Measurements from ENCODE around the gene CGNL1.

The CGNL1 gene

GRCh38 chr15:57477736-57478522, 101.6 kb downstream of the CGNL1 start:
- H3K27me3 ChIP-seq (ENCODE audit: low read depth): no peaks in the 10 kb centered on the region
- no peak overlapping the region for H3K4me3 ChIP-seq
- H3K4me1 ChIP-seq: no peaks in the 10 kb centered on the region
- H3K9me3 ChIP-seq: no peaks in the 10 kb centered on the region
- in situ Hi-C loops (cut with MboI; ENCODE audit: low sequenced_read_pairs): no loop called here
- H3K36me3 ChIP-seq (replicated peaks): no peaks in the 10 kb centered on the region
- no peak for DNase-seq (ENCODE audit: low spot score in 2 of 2)

- H3K27me3 ChIP-seq (ENCODE audit: low read depth): no peaks in the 10 kb centered on the region
- no peak overlapping the region for H3K4me3 ChIP-seq
- H3K36me3 ChIP-seq (replicated peaks): no peaks in the 10 kb centered on the region
- no peaks in the 10 kb centered on the region for H3K4me1 ChIP-seq
- DNase-seq (ENCODE audit: low spot score in 2 of 2): no peak
- in situ Hi-C loops (cut with MboI; ENCODE audit: low sequenced_read_pairs): no loop called here
- H3K9me3 ChIP-seq: no peaks in the 10 kb centered on the region
These were observed 102.7 kb downstream of the CGNL1 start for GRCh38 chr15:57479005-57479404.

GRCh38 chr15:57481038-57481705, 104.9 kb downstream of the CGNL1 start:
- H3K36me3 ChIP-seq (replicated peaks): no peaks in the 10 kb centered on the region
- H3K9me3 ChIP-seq: no peaks in the 10 kb centered on the region
- H3K4me1 ChIP-seq: no peaks in the 10 kb centered on the region; the same call in 1 of the 2 replicates
- DNase-seq (ENCODE audit: low spot score in 2 of 2): no peak
- H3K4me3 ChIP-seq: no peak overlapping the region
- no peaks in the 10 kb centered on the region for H3K27me3 ChIP-seq (ENCODE audit: low read depth)
- in situ Hi-C loops (cut with MboI; ENCODE audit: low sequenced_read_pairs): no loop called here

GRCh38 chr15:57485869-57486268, 109.6 kb downstream of the CGNL1 start:
- Histone ChIP-seq H3K9me3 (no peaks in the 10 kb centered on the region), H3K36me3 (replicated peaks) (no peaks in the 10 kb centered on the region), H3K4me3 (no peak overlapping the region), H3K4me1 (no peaks in the 10 kb centered on the region; the same call in 1 of the 2 replicates), H3K27me3 (ENCODE audit: low read depth) (no peaks in the 10 kb centered on the region)
- DNase-seq (ENCODE audit: low spot score in 2 of 2): no peak
- in situ Hi-C loops (cut with MboI; ENCODE audit: low sequenced_read_pairs): no loop called here

- H3K27me3 ChIP-seq (ENCODE audit: low read depth): no peaks in the 10 kb centered on the region
- H3K4me3 ChIP-seq: no peak overlapping the region
- no peaks in the 10 kb centered on the region for H3K36me3 ChIP-seq (replicated peaks)
- DNase-seq (ENCODE audit: low spot score in 2 of 2): no peak
- no peaks in the 10 kb centered on the region for H3K9me3 ChIP-seq
- H3K4me1 ChIP-seq: no peaks in the 10 kb centered on the region; the same call in 1 of the 2 replicates
- in situ Hi-C loops (cut with MboI; ENCODE audit: low sequenced_read_pairs): no loop called here
These were observed 110.5 kb downstream of the CGNL1 start for GRCh38 chr15:57486833-57487232.

- Histone ChIP-seq H3K9me3 (no peaks in the 10 kb centered on the region), H3K27me3 (ENCODE audit: low read depth) (no peaks in the 10 kb centered on the region), H3K4me1 (no peaks in the 10 kb centered on the region; the same call in 1 of the 2 replicates), H3K4me3 (no peak overlapping the region), H3K36me3 (replicated peaks) (no peaks in the 10 kb centered on the region)
- DNase-seq (ENCODE audit: low spot score in 2 of 2): no peak
- in situ Hi-C loops (cut with MboI; ENCODE audit: low sequenced_read_pairs): no loop called here
These were observed 112.8 kb downstream of the CGNL1 start for GRCh38 chr15:57489122-57489521.

GRCh38 chr15:57493351-57493750, 117.0 kb downstream of the CGNL1 start:
- in situ Hi-C loops (cut with MboI; ENCODE audit: low sequenced_read_pairs): no loop called here
- no peak for DNase-seq (ENCODE audit: low spot score in 2 of 2)
- H3K4me1 ChIP-seq: no peaks in the 10 kb centered on the region
- no peak overlapping the region for H3K4me3 ChIP-seq
- H3K9me3 ChIP-seq: no peaks in the 10 kb centered on the region
- no peaks in the 10 kb centered on the region for H3K27me3 ChIP-seq (ENCODE audit: low read depth)
- H3K36me3 ChIP-seq (replicated peaks): no peaks in the 10 kb centered on the region

- DNase-seq (ENCODE audit: low spot score in 2 of 2): no peak
- H3K9me3 ChIP-seq: no peaks in the 10 kb centered on the region
- H3K4me3 ChIP-seq: no peak overlapping the region
- H3K4me1 ChIP-seq: no peaks in the 10 kb centered on the region
- in situ Hi-C loops (cut with MboI; ENCODE audit: low sequenced_read_pairs): no loop called here
- H3K36me3 ChIP-seq (replicated peaks): no peaks in the 10 kb centered on the region
- H3K27me3 ChIP-seq (ENCODE audit: low read depth): no peaks in the 10 kb centered on the region
These were observed 118.3 kb downstream of the CGNL1 start for GRCh38 chr15:57494581-57494980.

GRCh38 chr15:57495041-57495440, 118.7 kb downstream of the CGNL1 start:
- in situ Hi-C loops (cut with MboI; ENCODE audit: low sequenced_read_pairs): no loop called here

GRCh38 chr15:57495554-57496165, 119.4 kb downstream of the CGNL1 start:
- DNase-seq (ENCODE audit: low spot score in 2 of 2): no peak
- H3K4me3 ChIP-seq: no peak overlapping the region
- no peaks in the 10 kb centered on the region for H3K4me1 ChIP-seq
- no peaks in the 10 kb centered on the region for H3K9me3 ChIP-seq
- no peaks in the 10 kb centered on the region for H3K27me3 ChIP-seq (ENCODE audit: low read depth)
- in situ Hi-C loops (cut with MboI; ENCODE audit: low sequenced_read_pairs): no loop called here
- no peaks in the 10 kb centered on the region for H3K36me3 ChIP-seq (replicated peaks)

More at GRCh38 chr15:57495041-57495440, 118.7 kb downstream of the CGNL1 start:
- Histone ChIP-seq H3K27me3 (ENCODE audit: low read depth) (no peaks in the 10 kb centered on the region), H3K4me1 (no peaks in the 10 kb centered on the region), H3K4me3 (no peak overlapping the region), H3K9me3 (no peaks in the 10 kb centered on the region), H3K36me3 (replicated peaks) (no peaks in the 10 kb centered on the region)
- no peak for DNase-seq (ENCODE audit: low spot score in 2 of 2)

- in situ Hi-C loops (cut with MboI; ENCODE audit: low sequenced_read_pairs): no loop called here
- Histone ChIP-seq H3K4me1 (no peaks in the 10 kb centered on the region), H3K9me3 (no peaks in the 10 kb centered on the region), H3K4me3 (no peak overlapping the region), H3K36me3 (replicated peaks) (no peaks in the 10 kb centered on the region), H3K27me3 (ENCODE audit: low read depth) (no peaks in the 10 kb centered on the region)
- no peak for DNase-seq (ENCODE audit: low spot score in 2 of 2)
These were observed 120.3 kb downstream of the CGNL1 start for GRCh38 chr15:57496594-57496945.

- in situ Hi-C loops (cut with MboI; ENCODE audit: low sequenced_read_pairs): no loop called here
- no peaks in the 10 kb centered on the region for H3K9me3 ChIP-seq
- no peak overlapping the region for H3K4me3 ChIP-seq
- H3K4me1 ChIP-seq: no peaks in the 10 kb centered on the region
- no peak for DNase-seq (ENCODE audit: low spot score in 2 of 2)
- H3K27me3 ChIP-seq (ENCODE audit: low read depth): no peaks in the 10 kb centered on the region
- no peaks in the 10 kb centered on the region for H3K36me3 ChIP-seq (replicated peaks)
These were observed 120.9 kb downstream of the CGNL1 start for GRCh38 chr15:57496946-57497869.

GRCh38 chr15:57500256-57500655, 124.0 kb downstream of the CGNL1 start:
- Histone ChIP-seq H3K27me3 (ENCODE audit: low read depth) (no peaks in the 10 kb centered on the region), H3K4me1 (no peaks in the 10 kb centered on the region; the same call in 1 of the 2 replicates)
- in situ Hi-C loops (cut with MboI; ENCODE audit: low sequenced_read_pairs): no loop called here

More at GRCh38 chr15:57500256-57500655, 124.0 kb downstream of the CGNL1 start:
- Histone ChIP-seq H3K4me3 (no peak overlapping the region), H3K36me3 (replicated peaks) (no peaks in the 10 kb centered on the region), H3K9me3 (no peaks in the 10 kb centered on the region)
- DNase-seq (ENCODE audit: low spot score in 2 of 2): no peak
